ENCODE data around the gene SH3PXD2A.
A peak's percentile ranks its signal among the peaks of the same experiment; 100 is the strongest.

The SH3PXD2A gene

GRCh38 chr10:103855424-103855823, at the start of gene SH3PXD2A:
SH3PXD2A (minus strand) TSS chr10:103855576; CDS start chr10:103855266, 310 bp downstream.
- peak; percentile 27 for DNase-seq

GRCh38 chr10:103901299-103901698, 45.9 kb upstream of the SH3PXD2A start:
- DNase-seq, result no peak

- no peak for DNase-seq
These were observed 43.9 kb upstream of the SH3PXD2A start for GRCh38 chr10:103899312-103899711.

- no peak for DNase-seq
These were observed 41.9 kb upstream of the SH3PXD2A start for GRCh38 chr10:103897241-103897774.

- DNase-seq, result no peak
These were observed 40.8 kb upstream of the SH3PXD2A start for GRCh38 chr10:103896225-103896624.

GRCh38 chr10:103895411-103896186, 40.2 kb upstream of the SH3PXD2A start:
- DNase-seq, result no peak

GRCh38 chr10:103894441-103894864, 39.1 kb upstream of the SH3PXD2A start:
- DNase-seq, result peak; percentile 20

GRCh38 chr10:103893817-103894216, 38.4 kb upstream of the SH3PXD2A start:
- DNase-seq, result no peak

- DNase-seq, result no peak
These were observed 36.8 kb upstream of the SH3PXD2A start for GRCh38 chr10:103892181-103892580.

GRCh38 chr10:103890688-103891087, 35.3 kb upstream of the SH3PXD2A start:
- DNase-seq, result no peak

- no peak for DNase-seq
These were observed 34.9 kb upstream of the SH3PXD2A start for GRCh38 chr10:103890194-103890658.

- no peak for DNase-seq
These were observed 33.8 kb upstream of the SH3PXD2A start for GRCh38 chr10:103889121-103889720.

GRCh38 chr10:103888113-103888841, 32.9 kb upstream of the SH3PXD2A start:
- peak; percentile 54 for DNase-seq

GRCh38 chr10:103885617-103886016, 30.2 kb upstream of the SH3PXD2A start:
- no peak for DNase-seq

GRCh38 chr10:103884681-103885139, 29.3 kb upstream of the SH3PXD2A start:
- DNase-seq, result peak; percentile 37

- DNase-seq, result no peak
These were observed 27.1 kb upstream of the SH3PXD2A start for GRCh38 chr10:103882285-103883007.

GRCh38 chr10:103881416-103882284, 26.3 kb upstream of the SH3PXD2A start:
- DNase-seq, result peak; percentile 70

GRCh38 chr10:103879831-103880230, 24.5 kb upstream of the SH3PXD2A start:
- no peak for DNase-seq

GRCh38 chr10:103879409-103879808, 24.0 kb upstream of the SH3PXD2A start:
- DNase-seq, result no peak

GRCh38 chr10:103877861-103878260, 22.5 kb upstream of the SH3PXD2A start:
- DNase-seq, result no peak

GRCh38 chr10:103876155-103876554, 20.8 kb upstream of the SH3PXD2A start:
- no peak for DNase-seq

Measured in NCI-H1092 treated with DMSO at 0.1 percent for 48 hours (cell line).